Pancreas (tissue), 10 donors: Measurements from ENCODE around the gene DAB2IP. TPM values are rescaled to one million over a fixed set of nuclear protein-coding genes. Genes with fewer than 3 reads are reported as not detected.
A peak's percentile ranks its signal among the peaks of the same experiment; 100 is the strongest.

Experiments used
- ATAC-seq, 4 donors: fragments of 200-7000 bp; cut with Tn5 transposase; one replicate each; pipeline versions ENCODE4 v1.8.0 to v1.9.1; 2020; ENCODE audit warnings: mild to moderate bottlenecking in 4 of 4, moderate library complexity in 4 of 4
- DNase-seq, 6 donors: peaks; one replicate each; pipeline ENCODE4 v3.0.0-alpha.2; 2020
- FAIRE-seq: peaks from 2 replicates; lab custom pipeline; 2012; peaks lifted over from hg19 to GRCh38; lab: Jason Lieb, UNC
- H3K27ac ChIP-seq, 4 donors: fragments of 200-600 bp; sonication (generic); 1 replicate in 3 of 4; 2 replicates in 1 of 4; pipeline versions ENCODE4 v1.5.0 to v1.8.0; 2020
- H3K27me3 ChIP-seq, 4 donors: fragments of 200-600 bp; one replicate each; pipeline ENCODE4 v1.8.0; 2021
- H3K36me3 ChIP-seq, 3 donors: fragments of 200-600 bp; sonication (generic) in 1 of 3; one replicate each; pipeline versions ENCODE4 v1.5.0 to v1.8.0; 2020 to 2021
- H3K4me1 ChIP-seq, 3 donors: fragments of 200-600 bp; one replicate each; pipeline ENCODE4 v1.8.0; 2021
- H3K4me3 ChIP-seq, 4 donors: fragments of 200-600 bp; sonication (generic) in 2 of 4; one replicate each; pipeline versions ENCODE4 v1.5.0 to v1.8.0; 2020 to 2021
- H3K9me3 ChIP-seq, 4 donors: fragments of 200-600 bp; one replicate each; pipeline ENCODE4 v1.8.0; 2021
- CTCF ChIP-seq, 4 donors: fragments of 200-600 bp; sonication (generic) in 3 of 4; IDR thresholded peaks; one replicate each; pipeline versions ENCODE4 v1.5.0 to v1.8.0; 2021; ENCODE audit warnings: antibody characterized with exemption in 4 of 4
- WGBS, 2 donors: extraction: QIAGEN DNeasy Blood & Tissue Kit; methylation state at CpG; one replicate each; pipeline ENCODE4 v1.1.7; 2013; 5-methylcytosine and 5-hydroxymethylcytosine counted together
- intact Hi-C, 3 donors: fragments of 100-400 bp; cut with DNase I; formaldehyde crosslinking; loops; one replicate each; pipeline versions ENCODE4 v1.11.1 to v1.14.2; 2022
- polyA plus RNA-seq, 2 donors: library from polyadenylated mRNA; stranded (reverse); fragments of 200-250 nt; gene quantifications; one replicate each; pipeline ENCODE4 v1.2.3, GENCODE V29; 2013
- total RNA-seq, 6 donors: library from RNA; stranded (reverse); fragmentation: NEBNext Ultra II Directional in 4 of 6; extraction: Animal tissue kit (Norgen Biotek cat#: 25700) in 4 of 6; gene quantifications; one replicate each; pipeline versions ENCODE4 v1.2.1 to v1.2.4, GENCODE V29; 2021 to 2023
- donor health status: healthy with polysubstance abuse.
- donor health status: DM: no; HTN: no; CAD: no; lungs with moderate emphysema.
- donor health status: DM: no; HTN: no; CAD: no.
- donor health status: control.
- donor health status: control.
- donor health status: Bipolar disorder and iron deficiency.
- donor health status: DM: yes; HTN: yes; CAD: no.
- donor health status: DM: no; HTN: no; CAD: no.
- donor health status: DM: no; HTN: no; CAD: no.
- donor health status: DM: yes; HTN: yes; CAD: no.

DAB2IP gene
- total and polyA plus RNA-seq, 8 donors: 14.7 to 52.1 (median 25.3) TPM

- intact Hi-C loops: no loop called here
- ATAC-seq: no peak
- no peak for FAIRE-seq
- TF ChIP-seq CTCF (IDR thresholded peaks at IDR 0.05): no peak
- H3K9me3 ChIP-seq: no peaks in the 10 kb centered on the region
- no peaks in the 10 kb centered on the region for H3K27me3 ChIP-seq
- WGBS, 2 donors: 66 to 71% methylated on average over 4 of the region's 4 CpGs
- no peak overlapping the region for H3K4me3 ChIP-seq
- no peaks in the 10 kb centered on the region for H3K36me3 ChIP-seq
- peak in 1 of 6 donors; percentile 18 for DNase-seq
- no peaks in the 10 kb centered on the region for H3K4me1 ChIP-seq
- H3K27ac ChIP-seq: no peak overlapping the region
Observed at GRCh38 chr9:121709798-121710197, 58.4 kb downstream of the DAB2IP start.

GRCh38 chr9:121711281-121711680 is 59.8 kb downstream of the DAB2IP start:
- no peaks in the 10 kb centered on the region for H3K9me3 ChIP-seq
- no peak overlapping the region for H3K27ac ChIP-seq
- no peaks in the 10 kb centered on the region for H3K4me1 ChIP-seq
- no peak for ATAC-seq
- FAIRE-seq: no peak
- no peaks in the 10 kb centered on the region for H3K36me3 ChIP-seq
- intact Hi-C loops: no loop called here
- H3K4me3 ChIP-seq: no peak overlapping the region
- no peak for DNase-seq
- no peak for TF ChIP-seq CTCF (IDR thresholded peaks at IDR 0.05)
- no peaks in the 10 kb centered on the region for H3K27me3 ChIP-seq

- no peak overlapping the region for H3K4me3 ChIP-seq
- FAIRE-seq: no peak
- WGBS, 2 donors: 87 to 88% methylated on average over 5 of the region's 5 CpGs
- H3K27ac ChIP-seq: no peak overlapping the region
- no peaks in the 10 kb centered on the region for H3K4me1 ChIP-seq
- no peak for TF ChIP-seq CTCF (IDR thresholded peaks at IDR 0.05)
- intact Hi-C loops: no loop called here
- DNase-seq: peak in 1 of 6 donors; percentile 17
- no peaks in the 10 kb centered on the region for H3K27me3 ChIP-seq
- H3K36me3 ChIP-seq: no peaks in the 10 kb centered on the region
- H3K9me3 ChIP-seq: no peaks in the 10 kb centered on the region
- no peak for ATAC-seq
Observed at GRCh38 chr9:121711797-121712196, 60.4 kb downstream of the DAB2IP start.

- H3K9me3 ChIP-seq: no peaks in the 10 kb centered on the region
- no peaks in the 10 kb centered on the region for H3K4me1 ChIP-seq
- no peak overlapping the region for H3K4me3 ChIP-seq
- intact Hi-C loops: no loop called here
- TF ChIP-seq CTCF (IDR thresholded peaks at IDR 0.05): no peak
- 87 to 90% methylated on average over 6 of the region's 6 CpGs for WGBS, 2 donors
- peak in 1 of 6 donors; percentile 20 for DNase-seq
- H3K36me3 ChIP-seq: no peaks in the 10 kb centered on the region
- no peak overlapping the region for H3K27ac ChIP-seq
- ATAC-seq: no peak
- H3K27me3 ChIP-seq: no peaks in the 10 kb centered on the region
- no peak for FAIRE-seq
Observed at GRCh38 chr9:121713400-121714070, 62.1 kb downstream of the DAB2IP start.

GRCh38 chr9:121714075-121714705 is 62.8 kb downstream of the DAB2IP start:
- WGBS, 2 donors: 87 to 91% methylated on average over 6 of the region's 6 CpGs
- no peak for FAIRE-seq

More at GRCh38 chr9:121714075-121714705, 62.8 kb downstream of the DAB2IP start:
- Histone ChIP-seq H3K4me1 (no peaks in the 10 kb centered on the region), H3K36me3 (no peaks in the 10 kb centered on the region), H3K4me3 (no peak overlapping the region), H3K27ac (no peak overlapping the region), H3K9me3 (no peaks in the 10 kb centered on the region), H3K27me3 (no peaks in the 10 kb centered on the region)
- intact Hi-C loops: no loop called here
- no peak for TF ChIP-seq CTCF (IDR thresholded peaks at IDR 0.05)
- ATAC-seq (no peak), DNase-seq (no peak)
